H1 (cell line): ENCODE data around the gene TMEM235. TPM values are rescaled to one million over a fixed set of nuclear protein-coding genes. Genes with fewer than 3 reads are reported as not detected.

Source experiments
- CTCF ChIA-PET: fragments of 300-600 bp; sonication (Branson Sonifier 250); formaldehyde crosslinking; loops from one replicate; lab custom pipeline; 2021; ENCODE audit not compliant: partially characterized antibody; lab: Charles Lee
- POLR2A ChIA-PET: fragments of 300-600 bp; sonication (Branson Sonifier 250); formaldehyde crosslinking; loops from one replicate; lab custom pipeline; 2021; ENCODE audit warnings: inconsistent platforms; ENCODE audit not compliant: partially characterized antibody; lab: Charles Lee
- DNase-seq, 2 experiments: peaks; one replicate each; pipeline versions ENCODE4 v3.0.0 to v3.0.0-alpha.2; 2010 to 2022; ENCODE audit warnings: low spot score in 2 of 2, low read depth in 1 of 2, mixed read lengths in 1 of 2
- FAIRE-seq: peaks from 2 replicates; lab custom pipeline; 2011; peaks lifted over from hg19 to GRCh38; lab: Jason Lieb, UNC
- H2AFZ ChIP-seq: 2 replicates; pipeline ENCODE4 v1.8.1; 2012; ENCODE audit warnings: low read length, inconsistent platforms
- H2AK5ac ChIP-seq: 2 replicates; pipeline ENCODE4 v1.6.1; 2013; ENCODE audit warnings: low read depth, low read length
- H2BK120ac ChIP-seq: replicated peaks from 2 replicates; pipeline ENCODE3; 2013; ENCODE audit warnings: low read depth, low read length, inconsistent platforms
- H2BK12ac ChIP-seq: 2 replicates; pipeline ENCODE4 v1.6.1; 2013; ENCODE audit warnings: low read depth, low read length
- H2BK15ac ChIP-seq: 2 replicates; pipeline ENCODE4 v1.6.1; 2013; ENCODE audit warnings: low read length
- H2BK20ac ChIP-seq: 2 replicates; pipeline ENCODE4 v1.6.1; 2013; ENCODE audit warnings: low read length
- H2BK5ac ChIP-seq: 2 replicates; pipeline ENCODE4 v1.6.1; 2013; ENCODE audit warnings: low read depth, low read length
- H3K14ac ChIP-seq: 2 replicates; pipeline ENCODE4 v1.6.1; 2013; ENCODE audit warnings: inconsistent platforms; ENCODE audit not compliant: insufficient read length
- H3K18ac ChIP-seq: 2 replicates; pipeline ENCODE4 v1.6.1; 2013; ENCODE audit warnings: low read length; ENCODE audit errors: extremely low read depth
- H3K23ac ChIP-seq: 2 replicates; pipeline ENCODE4 v1.6.1; 2013; ENCODE audit warnings: inconsistent platforms; ENCODE audit not compliant: insufficient read length
- H3K23me2 ChIP-seq: 2 replicates; pipeline ENCODE4 v1.6.1; 2013; ENCODE audit warnings: low read depth, low read length
- H3K27ac ChIP-seq: 2 replicates; pipeline ENCODE4 v1.6.1; 2011; ENCODE audit warnings: low read depth, low read length, inconsistent platforms
- H3K27me3 ChIP-seq, 4 experiments: replicated peaks in 1 of 4; 1 replicate in 1 of 4; 2 replicates in 3 of 4; pipeline versions ENCODE4 v1.6.1 to v1.8.1; 2011 to 2013; ENCODE audit warnings: low read length in 3 of 4, mild to moderate bottlenecking in 3 of 4, inconsistent platforms in 2 of 4, mixed read lengths in 2 of 4, moderate library complexity in 1 of 4; ENCODE audit not compliant: control insufficient read depth in 3 of 4, insufficient read depth in 3 of 4; ENCODE audit errors: extremely low read depth in 1 of 4
- H3K36me3 ChIP-seq, 4 experiments: 2 replicates each; pipeline versions ENCODE4 v1.6.1 to v1.8.1; 2011 to 2013; ENCODE audit warnings: mild to moderate bottlenecking in 4 of 4, low read length in 3 of 4, moderate library complexity in 2 of 4, control low read depth in 1 of 4, inconsistent platforms in 1 of 4; ENCODE audit not compliant: insufficient read depth in 4 of 4, control insufficient read depth in 2 of 4
- H3K4ac ChIP-seq: replicated peaks from 2 replicates; pipeline ENCODE3; 2013; ENCODE audit warnings: low read length, low read depth, mixed read lengths, inconsistent platforms; ENCODE audit not compliant: insufficient read length
- H3K4me1 ChIP-seq, 4 experiments: replicated peaks in 1 of 4; 1 replicate in 1 of 4; 2 replicates in 3 of 4; pipeline versions ENCODE4 v1.6.1 to v1.8.1; 2011 to 2013; ENCODE audit warnings: low read length in 3 of 4, inconsistent platforms in 2 of 4, mixed read lengths in 1 of 4; ENCODE audit not compliant: insufficient read depth in 4 of 4, control insufficient read depth in 3 of 4
- H3K4me2 ChIP-seq, 2 experiments: 2 replicates each; pipeline versions ENCODE4 v1.6.1 to v1.8.1; 2011 to 2013; ENCODE audit warnings: low read depth in 2 of 2, low read length in 2 of 2, control low read depth in 1 of 2, inconsistent platforms in 1 of 2, mild to moderate bottlenecking in 1 of 2; ENCODE audit not compliant: insufficient read depth in 1 of 2
- H3K4me3 ChIP-seq, 4 experiments: fragments of 200-600, 300-600 bp in 1 of 4; sonication (generic), shearing (Covaris generic), sonication (Bioruptor Twin) in 1 of 4; 2 replicates each; pipeline versions ENCODE4 v1.5.1 to v1.8.1; 2011 to 2016; ENCODE audit warnings: low read length in 4 of 4, low read depth in 3 of 4, control low read depth in 2 of 4, inconsistent platforms in 2 of 4, mild to moderate bottlenecking in 2 of 4, mixed read lengths in 1 of 4, moderate library complexity in 1 of 4; ENCODE audit not compliant: insufficient read depth in 2 of 4; ENCODE audit errors: extremely low read depth in 1 of 4
- H3K56ac ChIP-seq: replicated peaks from 2 replicates; pipeline ENCODE3; 2013; ENCODE audit warnings: low read depth, mild to moderate bottlenecking, mixed read lengths, low read length, inconsistent platforms; ENCODE audit not compliant: insufficient read length
- H3K79me1 ChIP-seq: 2 replicates; pipeline ENCODE4 v1.6.1; 2013; ENCODE audit warnings: low read depth, low read length, control low read depth
- H3K79me2 ChIP-seq, 2 experiments: 2 replicates each; pipeline versions ENCODE4 v1.6.1 to v1.8.1; 2012 to 2013; ENCODE audit warnings: low read length in 2 of 2, mild to moderate bottlenecking in 2 of 2, inconsistent platforms in 1 of 2; ENCODE audit not compliant: insufficient read depth in 2 of 2, control insufficient read depth in 1 of 2
- H3K9ac ChIP-seq, 4 experiments: replicated peaks in 1 of 4; 1 replicate in 1 of 4; 2 replicates in 3 of 4; pipeline versions ENCODE4 v1.6.1 to v1.8.1; 2011 to 2013; ENCODE audit warnings: low read depth in 3 of 4, low read length in 3 of 4, control low read depth in 2 of 4, mild to moderate bottlenecking in 2 of 4, moderate library complexity in 2 of 4, inconsistent platforms in 1 of 4; ENCODE audit errors: extremely low read depth in 1 of 4
- H3K9me3 ChIP-seq, 2 experiments: 2 replicates each; pipeline versions ENCODE4 v1.6.1 to v1.8.1; 2012 to 2013; ENCODE audit warnings: mild to moderate bottlenecking in 2 of 2, moderate library complexity in 2 of 2, control low read depth in 1 of 2, inconsistent platforms in 1 of 2, low read depth in 1 of 2, low read length in 1 of 2, mixed read lengths in 1 of 2; ENCODE audit not compliant: insufficient read depth in 2 of 2
- H4K20me1 ChIP-seq, 2 experiments: replicated peaks in 1 of 2; 2 replicates each; pipeline versions ENCODE3 to v1.8.1; 2011 to 2013; ENCODE audit warnings: inconsistent platforms in 2 of 2, low read length in 2 of 2, mild to moderate bottlenecking in 1 of 2; ENCODE audit not compliant: insufficient read depth in 2 of 2, control insufficient read depth in 1 of 2
- H4K5ac ChIP-seq: 2 replicates; pipeline ENCODE4 v1.6.1; 2013; ENCODE audit warnings: low read length, low read depth, mixed read lengths, inconsistent platforms; ENCODE audit not compliant: insufficient read length
- H4K8ac ChIP-seq: 2 replicates; pipeline ENCODE4 v1.8.0; 2013; ENCODE audit warnings: mild to moderate bottlenecking, moderate library complexity, low read length, inconsistent platforms; ENCODE audit not compliant: insufficient read depth; ENCODE audit errors: extremely low read depth
- H4K91ac ChIP-seq: replicated peaks from 2 replicates; pipeline ENCODE3; 2013; ENCODE audit warnings: low read length, mixed read lengths, inconsistent platforms; ENCODE audit not compliant: insufficient read length
- BRCA1 ChIP-seq: IDR thresholded peaks from 2 replicates; pipeline ENCODE4 v1.6.1; 2012; ENCODE audit warnings: low read depth, low read length, improper control_type of control experiment
- CBX8 ChIP-seq: fragments of 300-800, 300-1000 bp; sonication (generic); IDR thresholded peaks from 2 replicates; pipeline ENCODE4 v1.7.1; 2016; ENCODE audit warnings: low read depth, low read length, borderline replicate concordance
- CEBPB ChIP-seq: IDR thresholded peaks from 2 replicates; pipeline ENCODE4 v1.6.1; 2012; ENCODE audit warnings: low read depth, low read length
- JUND ChIP-seq: IDR thresholded peaks from 2 replicates; pipeline ENCODE4 v1.6.1; 2011; ENCODE audit warnings: mild to moderate bottlenecking, improper control_type of control experiment, low read length
- KDM4A ChIP-seq: IDR thresholded peaks from one replicate; pipeline ENCODE4 v1.7.1; 2012; ENCODE audit warnings: low read depth, mild to moderate bottlenecking, moderate library complexity, low read length, inconsistent platforms; ENCODE audit not compliant: severe bottlenecking
- RAD21 ChIP-seq, 2 experiments: IDR thresholded peaks in 1 of 2; conservative IDR thresholded peaks in 1 of 2; 2 replicates each; pipeline ENCODE4 v1.6.1; 2011; ENCODE audit warnings: low read depth in 2 of 2, low read length in 2 of 2, improper control_type of control experiment in 1 of 2, inconsistent platforms in 1 of 2, mild to moderate bottlenecking in 1 of 2, moderate library complexity in 1 of 2
- RFX5 ChIP-seq: IDR thresholded peaks from 2 replicates; pipeline ENCODE4 v1.6.1; 2011; ENCODE audit warnings: low read depth, low read length, improper control_type of control experiment, borderline replicate concordance
- SIX5 ChIP-seq: IDR thresholded peaks from 2 replicates; pipeline ENCODE4 v1.6.1; 2011; ENCODE audit warnings: mild to moderate bottlenecking, low read depth, low read length
- TAF7 ChIP-seq: optimal IDR thresholded peaks from 2 replicates; pipeline ENCODE3; 2011; ENCODE audit warnings: low read depth, mild to moderate bottlenecking, inconsistent platforms, low read length, moderate library complexity, borderline replicate concordance
- ZNF274 ChIP-seq: IDR thresholded peaks from 2 replicates; pipeline ENCODE4 v1.7.0; 2012; ENCODE audit warnings: low read length, borderline replicate concordance; ENCODE audit errors: extremely low read depth
- WGBS, 2 experiments: shearing (Covaris generic) in 1 of 2; methylation state at CpG; one replicate each; pipeline versions ENCODE4 v1.1.6 to v1.1.7; 2013 to 2015; ENCODE audit warnings: low lambda C conversion rate in 2 of 2, mixed read lengths in 2 of 2, inconsistent platforms in 1 of 2, low coverage in 1 of 2, missing lambda C conversion rate in 1 of 2; ENCODE audit not compliant: insufficient replicate concordance in 2 of 2, insufficient coverage in 1 of 2, insufficient read length in 1 of 2; ENCODE audit errors: extremely low coverage in 1 of 2, missing lambda C conversion rate in 1 of 2; 5-methylcytosine and 5-hydroxymethylcytosine counted together
- polyA plus RNA-seq, 7 experiments: library from polyadenylated mRNA; depleted of rRNA in 3 of 7; stranded (reverse) in 5 of 7; unstranded in 2 of 7; fragments of >200 nt in 5 of 7; fragments of 200-250 nt in 2 of 7; gene quantifications; 1 replicate in 5 of 7; 2 replicates in 1 of 7; 4 replicates in 1 of 7; pipeline versions ENCODE4 v1.2.1 to v1.2.3, GENCODE V29; 2011 to 2013; ENCODE audit warnings: missing spikeins in 2 of 7, mixed read lengths in 2 of 7
- total RNA-seq: library from RNA; stranded (reverse); fragmentation: NEBNext Ultra II Directional; extraction: Animal tissue kit (Norgen Biotek cat#: 25700); gene quantifications from 2 replicates; pipeline ENCODE4 v1.2.1, GENCODE V29; 2021
- TF ChIP-seq, protein P1 (sequence below): IDR thresholded peaks from 2 replicates; pipeline ENCODE4 v1.6.1; 2012; ENCODE audit warnings: low read length, inconsistent platforms

Gene TMEM235
- total and polyA plus RNA-seq, 2 of the 8 experiments (the other 6 are each of a cell fraction or from before 2014, with no cell fraction given): 0.05 to 0.15 TPM

DNA sequence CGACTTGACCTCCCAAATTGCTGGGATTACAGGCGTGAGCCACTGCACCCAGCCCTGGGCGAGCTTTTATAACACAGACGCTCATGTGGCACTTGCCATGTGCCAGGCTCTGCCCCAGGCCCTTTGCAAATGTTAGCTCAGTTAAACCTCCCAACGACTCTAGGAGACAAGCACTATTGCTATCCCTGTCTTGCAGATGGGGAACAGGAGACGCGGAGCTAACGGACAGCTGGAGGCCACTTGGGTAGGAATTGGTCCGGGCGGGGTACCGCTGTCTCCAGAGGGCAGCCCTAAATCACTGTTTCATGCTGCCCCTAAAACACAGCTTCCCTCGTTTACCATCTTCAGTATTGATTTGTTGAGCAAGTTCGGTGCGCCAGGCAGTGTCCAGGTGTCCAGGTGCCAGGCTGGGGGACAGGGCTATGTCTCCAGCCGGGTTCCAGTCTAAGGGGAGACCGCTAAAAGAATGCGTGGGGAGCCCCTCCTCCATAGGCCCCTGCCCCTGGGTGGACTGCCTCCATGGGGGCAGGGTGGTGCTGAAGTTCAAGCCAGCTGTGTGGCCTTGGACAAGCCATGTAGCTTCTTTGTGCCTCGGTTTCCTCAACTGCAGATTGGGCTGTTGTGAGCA is 23.7 kb downstream of the TMEM235 start:
- Histone ChIP-seq H3K79me2 (no peaks in the 10 kb centered on the region), H4K5ac (no peak overlapping the region), H3K18ac (no peak overlapping the region), H3K36me3 (no peaks in the 10 kb centered on the region), H3K79me1 (no peaks in the 10 kb centered on the region), H3K27me3 (no peaks in the 10 kb centered on the region), H2BK120ac (no peak overlapping the region), H3K23ac (no peak overlapping the region), H3K4ac (no peak overlapping the region), H3K23me2 (peaks cover 4% of the 10 kb centered on the region; the same call in 1 of the 2 replicates), H2AFZ (no peak overlapping the region), H4K91ac (no peak overlapping the region), H4K20me1 (peaks cover 0 to 2% of the 10 kb centered on the region in 2 experiments), H2AK5ac (no peak overlapping the region), H2BK20ac (no peak overlapping the region), H3K4me3 (no peak overlapping the region), H3K14ac (no peak overlapping the region), H3K9ac (no peak overlapping the region), H3K4me1 (peaks cover 0 to 38% (median 29%) of the 10 kb centered on the region in 4 experiments; a peak in 6 of 7 replicates), H3K56ac (no peak overlapping the region), H2BK5ac (0 out of 2 replicates have a peak overlapping the region, but pooled peaks have one; percentile 24), H2BK15ac (0 out of 2 replicates have a peak overlapping the region, but pooled peaks have one; percentile 72), H3K4me2 (no peak overlapping the region), H3K9me3 (no peaks in the 10 kb centered on the region), H3K27ac (no peak overlapping the region), H4K8ac (no peak overlapping the region), H2BK12ac (no peak overlapping the region)
- no peak for TF ChIP-seq BRCA1
- TF ChIP-seq TAF7: no peak
- no peak for TF ChIP-seq JUND
- TF ChIP-seq CBX8: no peak
- TF ChIP-seq KDM4A: no peak
- no peak for TF ChIP-seq CEBPB
- no peak for TF ChIP-seq RFX5
- TF ChIP-seq ZNF274: no peak
- TF ChIP-seq SIX5: no peak
- TF ChIP-seq, protein P1, sequence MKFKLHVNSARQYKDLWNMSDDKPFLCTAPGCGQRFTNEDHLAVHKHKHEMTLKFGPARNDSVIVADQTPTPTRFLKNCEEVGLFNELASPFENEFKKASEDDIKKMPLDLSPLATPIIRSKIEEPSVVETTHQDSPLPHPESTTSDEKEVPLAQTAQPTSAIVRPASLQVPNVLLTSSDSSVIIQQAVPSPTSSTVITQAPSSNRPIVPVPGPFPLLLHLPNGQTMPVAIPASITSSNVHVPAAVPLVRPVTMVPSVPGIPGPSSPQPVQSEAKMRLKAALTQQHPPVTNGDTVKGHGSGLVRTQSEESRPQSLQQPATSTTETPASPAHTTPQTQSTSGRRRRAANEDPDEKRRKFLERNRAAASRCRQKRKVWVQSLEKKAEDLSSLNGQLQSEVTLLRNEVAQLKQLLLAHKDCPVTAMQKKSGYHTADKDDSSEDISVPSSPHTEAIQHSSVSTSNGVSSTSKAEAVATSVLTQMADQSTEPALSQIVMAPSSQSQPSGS: no peak
- TF ChIP-seq RAD21 (IDR thresholded peaks at IDR 0.05 in 1 of 2, conservative IDR thresholded peaks at IDR 0.05 in 1 of 2; ENCODE audit: low read depth in 2 of 2, low read length in 2 of 2): no peak
- WGBS, 2 experiments: 93% methylated on average over 18 of the region's 18 CpGs; no CpG with 5 or more reads in 1 of the 2 experiments
- DNase-seq (no peak), FAIRE-seq (no peak)
- ChIA-PET POLR2A (interaction anchor here (0.6 to 4.0 kb wide), 11 partner anchors 8 to 527 kb away, joined by 3 to 23 read pairs (median 4); partner anchors contain the start of genes AFMID and TK1), CTCF (interaction anchor here (0.7 to 3.3 kb wide), 18 partner anchors 9 to 236 kb away, joined by 3 to 15 read pairs (median 4); no protein-coding TSS in a partner anchor)
